Osteocyte (in vitro differentiated cells): ENCODE measurements around the gene OSGIN1. TPM values are rescaled to one million over a fixed set of nuclear protein-coding genes. Genes with fewer than 3 reads are reported as not detected.
A peak's percentile ranks its signal among the peaks of the same experiment; 100 is the strongest.

Experiments used
- DNase-seq: peaks from one replicate; pipeline ENCODE4 v3.0.0; 2021; ENCODE audit warnings: mixed read lengths; ENCODE audit not compliant: unreplicated experiment; ENCODE audit errors: extremely low spot score
- H3K27ac Mint-ChIP-seq: one replicate; pipeline ENCODE4 v1.8.0; 2021; ENCODE audit warnings: mild to moderate bottlenecking, mixed read lengths; ENCODE audit not compliant: unreplicated experiment
- H3K27me3 Mint-ChIP-seq: one replicate; pipeline ENCODE4 v1.8.0; 2021; ENCODE audit warnings: mixed read lengths; ENCODE audit not compliant: unreplicated experiment
- H3K36me3 Mint-ChIP-seq: one replicate; pipeline ENCODE4 v1.8.0; 2021; ENCODE audit warnings: mixed read lengths; ENCODE audit not compliant: unreplicated experiment
- H3K4me1 Mint-ChIP-seq: one replicate; pipeline ENCODE4 v1.8.0; 2021; ENCODE audit warnings: mixed read lengths; ENCODE audit not compliant: unreplicated experiment
- H3K4me3 Mint-ChIP-seq: one replicate; pipeline ENCODE4 v1.8.0; 2021; ENCODE audit warnings: mild to moderate bottlenecking, moderate library complexity, mixed read lengths; ENCODE audit not compliant: unreplicated experiment
- H3K9me3 Mint-ChIP-seq: one replicate; pipeline ENCODE4 v1.8.0; 2021; ENCODE audit warnings: mixed read lengths; ENCODE audit not compliant: unreplicated experiment
- total RNA-seq: library from RNA; stranded (reverse); gene quantifications from 2 replicates; pipeline ENCODE4 v1.2.1, GENCODE V29; 2021
- TF ChIP-seq, protein P1 (sequence below): fragments of 200-600 bp; sonication (generic); IDR thresholded peaks from 2 replicates; pipeline ENCODE4 v1.5.0; 2021; ENCODE audit warnings: antibody characterized with exemption, mild to moderate bottlenecking, moderate library complexity

OSGIN1 gene
- total RNA-seq, 1 donor from 2014 or later, result 1.3 TPM

DNA sequence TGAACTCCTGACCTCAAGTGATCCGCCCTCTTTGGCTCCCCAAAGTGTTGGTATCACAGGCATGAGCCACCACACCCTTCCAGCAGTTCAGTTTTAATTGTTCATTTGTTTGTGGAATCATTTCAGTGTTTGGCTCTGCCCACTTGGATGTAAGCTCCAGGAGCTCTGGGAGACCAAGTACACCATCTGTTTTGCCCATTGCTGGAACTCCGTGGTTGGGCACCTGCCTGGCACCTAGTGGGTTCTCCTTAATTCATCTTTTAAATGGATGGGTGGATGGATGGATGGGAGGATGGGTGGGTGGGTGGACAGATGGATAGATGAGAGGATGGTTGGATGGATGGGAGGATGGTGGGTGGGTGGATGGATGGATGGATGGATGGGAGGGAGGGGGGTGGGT lies 14.1 kb downstream of the OSGIN1 start:
- DNase-seq, result no peak
- H3K27ac Mint-ChIP-seq, result no peak overlapping the region
- peaks cover 6% of the 10 kb centered on the region for H3K27me3 Mint-ChIP-seq
- no peak overlapping the region for H3K4me3 Mint-ChIP-seq
- TF ChIP-seq, protein P1, sequence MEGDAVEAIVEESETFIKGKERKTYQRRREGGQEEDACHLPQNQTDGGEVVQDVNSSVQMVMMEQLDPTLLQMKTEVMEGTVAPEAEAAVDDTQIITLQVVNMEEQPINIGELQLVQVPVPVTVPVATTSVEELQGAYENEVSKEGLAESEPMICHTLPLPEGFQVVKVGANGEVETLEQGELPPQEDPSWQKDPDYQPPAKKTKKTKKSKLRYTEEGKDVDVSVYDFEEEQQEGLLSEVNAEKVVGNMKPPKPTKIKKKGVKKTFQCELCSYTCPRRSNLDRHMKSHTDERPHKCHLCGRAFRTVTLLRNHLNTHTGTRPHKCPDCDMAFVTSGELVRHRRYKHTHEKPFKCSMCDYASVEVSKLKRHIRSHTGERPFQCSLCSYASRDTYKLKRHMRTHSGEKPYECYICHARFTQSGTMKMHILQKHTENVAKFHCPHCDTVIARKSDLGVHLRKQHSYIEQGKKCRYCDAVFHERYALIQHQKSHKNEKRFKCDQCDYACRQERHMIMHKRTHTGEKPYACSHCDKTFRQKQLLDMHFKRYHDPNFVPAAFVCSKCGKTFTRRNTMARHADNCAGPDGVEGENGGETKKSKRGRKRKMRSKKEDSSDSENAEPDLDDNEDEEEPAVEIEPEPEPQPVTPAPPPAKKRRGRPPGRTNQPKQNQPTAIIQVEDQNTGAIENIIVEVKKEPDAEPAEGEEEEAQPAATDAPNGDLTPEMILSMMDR, result no peak
- no peaks in the 10 kb centered on the region for H3K9me3 Mint-ChIP-seq
- peaks cover 1% of the 10 kb centered on the region for H3K4me1 Mint-ChIP-seq
- no peaks in the 10 kb centered on the region for H3K36me3 Mint-ChIP-seq

DNA sequence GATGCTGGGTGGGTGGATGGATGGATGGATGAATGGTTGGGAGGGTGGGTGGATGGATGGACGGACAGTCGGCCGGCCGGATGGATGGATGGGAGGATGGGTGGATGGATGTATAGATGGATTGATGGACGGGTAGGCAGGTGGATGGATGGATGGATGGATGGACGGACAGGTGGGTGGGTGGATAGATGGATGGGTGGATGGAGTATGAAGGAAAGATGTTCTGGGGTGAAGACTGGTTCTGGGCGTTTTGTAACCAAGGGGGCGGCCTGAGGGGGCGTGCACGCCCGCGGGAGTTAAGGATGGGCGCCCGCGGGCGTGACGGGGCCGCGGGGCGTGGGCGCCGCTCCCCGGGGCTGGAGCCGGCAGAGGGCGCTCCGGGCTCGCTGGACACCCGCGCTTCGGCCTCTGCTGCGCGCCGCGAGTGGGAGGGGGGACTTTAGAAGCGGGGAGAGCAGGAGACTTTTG lies 14.8 kb downstream of the OSGIN1 start, which contains the start of gene NECAB2:
Gene NECAB2 (plus strand): TSS at position 407 of the 468 bp plus-strand sequence. CDS start 405 bp downstream, outside the sequence.
- peaks cover 6% of the 10 kb centered on the region for H3K27me3 Mint-ChIP-seq
- H3K36me3 Mint-ChIP-seq, result no peaks in the 10 kb centered on the region
- H3K9me3 Mint-ChIP-seq, result no peaks in the 10 kb centered on the region
- no peak within 1 kb of the TSS for H3K27ac Mint-ChIP-seq
- TF ChIP-seq, protein P1, result peak; percentile 85
- peaks cover 1% of the 10 kb centered on the region for H3K4me1 Mint-ChIP-seq
- DNase-seq, result no peak
- peak within 1 kb of the TSS; percentile 62 for H3K4me3 Mint-ChIP-seq

GRCh38 chr16:83968306-83968851 lies 15.3 kb downstream of the OSGIN1 start:
- no peak for DNase-seq
- H3K27ac Mint-ChIP-seq, result no peak overlapping the region
- H3K9me3 Mint-ChIP-seq, result no peaks in the 10 kb centered on the region
- peaks cover 1% of the 10 kb centered on the region for H3K4me1 Mint-ChIP-seq
- no peaks in the 10 kb centered on the region for H3K36me3 Mint-ChIP-seq
- no peak overlapping the region for H3K4me3 Mint-ChIP-seq
- peaks cover 6% of the 10 kb centered on the region for H3K27me3 Mint-ChIP-seq
- TF ChIP-seq, protein P1, result no peak

DNA sequence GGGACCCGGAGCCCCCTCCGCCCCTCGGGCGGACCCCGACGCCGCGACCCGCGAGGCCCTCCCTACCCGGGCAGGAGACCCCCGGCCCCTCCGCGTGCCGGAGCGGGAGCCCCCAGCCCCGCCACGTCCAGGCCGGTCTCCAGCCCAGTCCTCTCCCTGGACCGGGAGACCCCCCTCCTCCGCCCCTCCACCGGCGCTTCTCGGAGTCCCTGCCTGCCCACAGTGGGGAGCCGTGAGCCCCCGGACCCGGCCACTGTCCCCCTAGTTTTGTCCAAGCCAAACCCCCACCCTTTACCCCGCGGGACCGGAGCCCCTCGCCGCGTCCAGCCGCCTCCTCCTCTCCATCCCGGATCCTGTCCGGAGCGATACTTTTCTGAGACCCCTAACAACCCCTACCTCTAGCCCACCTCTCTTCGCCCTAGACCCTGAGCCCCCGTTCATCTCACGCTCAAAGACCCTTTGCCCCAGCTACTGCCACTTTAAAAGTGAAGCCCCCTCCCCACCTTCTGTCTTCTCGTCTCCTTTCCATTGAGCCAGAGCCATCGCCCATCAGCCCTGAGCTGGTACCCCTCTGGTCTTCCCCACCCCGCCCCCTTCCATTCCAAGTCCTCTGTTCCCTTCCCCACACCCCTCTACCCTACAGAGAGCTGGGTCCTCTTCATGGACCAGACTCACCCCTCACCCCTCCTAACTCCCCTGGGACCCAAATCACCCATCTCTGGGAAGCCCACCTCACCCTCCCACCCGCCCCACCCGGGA lies 16.0 kb downstream of the OSGIN1 start:
- TF ChIP-seq, protein P1, result no peak
- Mint-ChIP-seq H3K36me3 (no peaks in the 10 kb centered on the region), H3K4me1 (peaks cover 1% of the 10 kb centered on the region), H3K27me3 (peaks cover 6% of the 10 kb centered on the region), H3K27ac (no peak overlapping the region), H3K4me3 (peak overlapping the region; percentile 62), H3K9me3 (no peaks in the 10 kb centered on the region)
- no peak for DNase-seq

DNA sequence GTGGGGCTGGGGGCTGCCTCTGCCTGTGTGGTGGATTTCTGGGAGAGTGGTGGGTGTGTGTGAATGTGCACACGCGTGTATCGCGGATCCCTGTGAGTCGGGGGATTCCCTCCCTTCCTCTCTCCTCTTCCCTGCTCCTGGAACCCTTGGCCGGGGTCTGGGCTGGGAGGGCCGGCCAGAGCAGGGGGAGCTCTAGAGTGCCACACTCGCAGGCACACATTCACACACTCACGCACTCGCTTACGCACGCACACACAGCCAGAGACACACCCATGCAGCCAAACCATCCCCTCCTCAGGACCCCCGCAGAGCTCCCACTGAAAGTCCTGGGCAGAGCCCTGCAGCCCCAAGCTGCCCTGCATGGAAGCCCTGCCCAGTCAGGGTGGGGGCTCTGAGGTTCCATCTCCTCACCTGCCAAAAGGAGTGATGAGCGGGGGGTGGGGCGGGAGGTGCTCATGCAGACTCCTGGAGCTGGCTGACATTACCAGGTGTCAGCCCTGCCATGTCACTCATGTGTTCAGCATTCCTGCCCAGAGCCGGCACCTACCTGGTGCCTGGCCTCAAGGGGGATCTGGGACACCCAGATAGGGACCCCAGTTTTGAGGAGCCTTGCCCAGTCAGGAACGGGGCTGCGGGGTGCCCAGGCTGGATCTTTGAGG lies 16.9 kb downstream of the OSGIN1 start:
- no peaks in the 10 kb centered on the region for H3K9me3 Mint-ChIP-seq
- peak overlapping the region; percentile 45 for H3K4me3 Mint-ChIP-seq
- H3K27ac Mint-ChIP-seq, result no peak overlapping the region
- TF ChIP-seq, protein P1, result no peak
- H3K27me3 Mint-ChIP-seq, result peaks cover 6% of the 10 kb centered on the region
- no peak for DNase-seq
- H3K4me1 Mint-ChIP-seq, result peaks cover 1% of the 10 kb centered on the region
- no peaks in the 10 kb centered on the region for H3K36me3 Mint-ChIP-seq
